ENCODE measurements around the gene MINK1. TPM values are rescaled to one million over a fixed set of nuclear protein-coding genes. Genes with fewer than 3 reads are reported as not detected.
"Not testable (repeated sequence)": the region's sequence is repeated elsewhere in the genome, so short reads cannot be mapped to it uniquely, and the experiment has no call there.

MINK1 gene
- total and polyA plus RNA-seq, 10 of the 15 experiments (the other 5 are each of a cell fraction or from before 2014, with no cell fraction given): 0.08 to 55.6 (median 15.0) TPM

DNA sequence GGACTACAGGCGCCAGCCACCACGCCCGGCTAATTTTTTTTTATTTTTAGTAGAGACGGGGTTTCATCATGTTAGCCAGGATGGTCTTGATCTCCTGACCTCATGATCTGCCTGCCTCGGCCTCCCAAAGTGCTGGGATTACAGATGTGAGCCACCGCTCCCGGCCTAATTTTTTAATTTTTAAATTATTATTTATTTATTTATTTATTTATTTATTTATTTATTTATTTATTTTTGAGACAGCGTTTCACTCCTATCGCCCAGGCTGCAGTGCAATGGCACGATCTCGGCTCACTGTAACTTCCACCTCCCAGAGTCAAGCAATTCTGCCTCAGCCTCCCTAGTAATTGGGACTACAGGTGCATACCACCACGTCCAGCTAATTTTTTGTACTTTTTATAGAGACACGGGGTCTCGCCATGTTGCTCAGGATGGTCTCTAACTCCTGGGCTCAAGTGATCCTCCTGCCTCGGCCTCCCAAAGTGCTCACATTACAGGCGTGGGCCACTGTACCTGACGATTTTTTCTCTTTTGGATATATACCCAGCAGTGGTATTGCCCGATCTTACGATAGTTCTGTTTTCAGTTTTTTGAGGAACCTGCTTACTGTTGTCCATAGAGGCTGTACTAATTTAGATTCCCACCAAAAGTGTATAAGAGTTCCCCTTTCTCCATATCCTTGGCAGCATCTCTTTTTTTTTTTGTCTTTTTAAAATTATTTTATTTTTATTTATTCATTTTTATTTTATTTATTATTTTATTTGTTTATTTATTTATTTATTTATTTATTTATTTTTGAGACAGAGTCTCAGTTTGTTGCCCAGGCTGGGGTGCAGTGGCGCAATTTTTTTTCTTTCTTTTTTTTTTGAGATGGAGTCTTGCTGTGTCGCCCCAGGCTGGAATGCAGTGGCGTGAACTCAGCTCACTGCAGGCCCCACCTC lies 36.2 kb downstream of the MINK1 start:
- in situ Hi-C loops (cut with MboI); BruUV-seq (replicated peaks); H3K4me3 ChIP-seq; H3K4me2 ChIP-seq (ENCODE audit: control insufficient read depth, insufficient read depth); H3K27ac ChIP-seq (ENCODE audit: control insufficient read depth, insufficient read depth); H3K36me3 ChIP-seq (ENCODE audit: control insufficient read depth in 2 of 2, insufficient read depth in 2 of 2, low read length in 1 of 2); DNase-seq (ENCODE audit: low read depth, low spot score); FAIRE-seq; H4K20me1 ChIP-seq (ENCODE audit: control insufficient read depth, insufficient read depth); POLR2A ChIA-PET; H3K79me2 ChIP-seq (ENCODE audit: control insufficient read depth, insufficient read depth, low read length); H3K27me3 ChIP-seq (replicated peaks in 1 of 2; ENCODE audit: control insufficient read depth in 2 of 2, insufficient read depth in 2 of 2, low read length in 1 of 2); intact Hi-C loops (cut with micrococcal nuclease; ENCODE audit: unreplicated experiment); H3K9me3 ChIP-seq (replicated peaks; ENCODE audit: control insufficient read depth, insufficient read depth, low read length); RAD21 ChIA-PET (ENCODE audit: unreplicated experiment); H2AFZ ChIP-seq (ENCODE audit: control insufficient read depth, low read depth, low read length); H3K4me1 ChIP-seq (ENCODE audit: control insufficient read depth, insufficient read depth, low read length); ATAC-seq; H3K9ac ChIP-seq (ENCODE audit: control insufficient read depth, insufficient read depth, low read length): not testable (repeated sequence)
- SMC1A ChIA-PET (ENCODE audit: uncharacterized antibody, unreplicated experiment): interaction anchor here (0.6 kb wide), 1 partner anchor 11 kb away, joined by 3 read pairs; no protein-coding TSS in a partner anchor
- WGBS (ENCODE audit: insufficient coverage, insufficient replicate concordance, low lambda C conversion rate, missing lambda C conversion rate): 97% methylated on average over 21 of the region's 22 CpGs
- CTCF ChIA-PET: interaction anchor here (0.6 kb wide), 1 partner anchor 9 kb away, joined by 4 read pairs; no protein-coding TSS in a partner anchor

DNA sequence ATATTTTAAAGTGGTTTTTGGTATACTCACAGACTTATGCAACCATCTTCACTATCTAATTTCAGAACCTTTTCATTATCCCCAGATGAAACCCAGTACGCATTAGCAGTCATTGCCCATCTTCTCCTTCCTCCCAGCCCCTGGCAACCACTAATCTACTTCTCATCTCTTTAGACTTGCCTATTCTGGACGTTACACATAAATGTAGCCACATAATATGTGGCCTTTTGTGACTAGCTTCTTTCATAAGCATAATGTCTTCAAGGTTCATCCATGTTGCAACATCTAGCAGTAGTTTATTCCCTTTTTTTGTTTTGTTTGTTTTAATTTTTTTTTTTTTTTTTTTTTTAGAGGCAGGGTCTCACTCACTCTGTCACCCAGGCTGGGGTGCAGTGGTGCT lies 37.7 kb downstream of the MINK1 start:
- no peak overlapping the region for H3K4me2 ChIP-seq (ENCODE audit: control insufficient read depth, insufficient read depth)
- 0 out of 4 replicates have a peak, but pooled peaks cover 0 to 3% of the 10 kb centered on the region in 2 experiments for H3K36me3 ChIP-seq (ENCODE audit: control insufficient read depth in 2 of 2, insufficient read depth in 2 of 2, low read length in 1 of 2)
- no peaks in the 10 kb centered on the region for H3K27me3 ChIP-seq (replicated peaks in 1 of 2; ENCODE audit: control insufficient read depth in 2 of 2, insufficient read depth in 2 of 2, low read length in 1 of 2)
- no peak overlapping the region for H3K4me3 ChIP-seq
- no peak overlapping the region for H2AFZ ChIP-seq (ENCODE audit: control insufficient read depth, low read depth, low read length)
- CTCF ChIA-PET: no interaction called here
- DNase-seq (ENCODE audit: low read depth, low spot score): no peak
- TF ChIP-seq SP1 (IDR thresholded peaks at IDR 0.05; ENCODE audit: low read depth, low read length) (no peak), RBBP5 (conservative IDR thresholded peaks at IDR 0.05) (no peak), DPF2 (IDR thresholded peaks at IDR 0.05) (no peak), ETV6 (conservative IDR thresholded peaks at IDR 0.05 in 1 of 2, IDR thresholded peaks at IDR 0.05 in 1 of 2; ENCODE audit: borderline replicate concordance in 1 of 2, low read depth in 1 of 2) (no peak), SIN3A (IDR thresholded peaks at IDR 0.05; ENCODE audit: low read depth, low read length) (no peak)
- TF ChIP-seq, protein P1, sequence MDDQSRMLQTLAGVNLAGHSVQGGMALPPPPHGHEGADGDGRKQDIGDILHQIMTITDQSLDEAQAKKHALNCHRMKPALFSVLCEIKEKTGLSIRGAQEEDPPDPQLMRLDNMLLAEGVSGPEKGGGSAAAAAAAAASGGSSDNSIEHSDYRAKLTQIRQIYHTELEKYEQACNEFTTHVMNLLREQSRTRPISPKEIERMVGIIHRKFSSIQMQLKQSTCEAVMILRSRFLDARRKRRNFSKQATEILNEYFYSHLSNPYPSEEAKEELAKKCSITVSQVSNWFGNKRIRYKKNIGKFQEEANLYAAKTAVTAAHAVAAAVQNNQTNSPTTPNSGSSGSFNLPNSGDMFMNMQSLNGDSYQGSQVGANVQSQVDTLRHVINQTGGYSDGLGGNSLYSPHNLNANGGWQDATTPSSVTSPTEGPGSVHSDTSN (IDR thresholded peaks at IDR 0.05; ENCODE audit: insufficient replicate concordance, low read depth, low read length): no peak
- TF ChIP-seq, protein P2, sequence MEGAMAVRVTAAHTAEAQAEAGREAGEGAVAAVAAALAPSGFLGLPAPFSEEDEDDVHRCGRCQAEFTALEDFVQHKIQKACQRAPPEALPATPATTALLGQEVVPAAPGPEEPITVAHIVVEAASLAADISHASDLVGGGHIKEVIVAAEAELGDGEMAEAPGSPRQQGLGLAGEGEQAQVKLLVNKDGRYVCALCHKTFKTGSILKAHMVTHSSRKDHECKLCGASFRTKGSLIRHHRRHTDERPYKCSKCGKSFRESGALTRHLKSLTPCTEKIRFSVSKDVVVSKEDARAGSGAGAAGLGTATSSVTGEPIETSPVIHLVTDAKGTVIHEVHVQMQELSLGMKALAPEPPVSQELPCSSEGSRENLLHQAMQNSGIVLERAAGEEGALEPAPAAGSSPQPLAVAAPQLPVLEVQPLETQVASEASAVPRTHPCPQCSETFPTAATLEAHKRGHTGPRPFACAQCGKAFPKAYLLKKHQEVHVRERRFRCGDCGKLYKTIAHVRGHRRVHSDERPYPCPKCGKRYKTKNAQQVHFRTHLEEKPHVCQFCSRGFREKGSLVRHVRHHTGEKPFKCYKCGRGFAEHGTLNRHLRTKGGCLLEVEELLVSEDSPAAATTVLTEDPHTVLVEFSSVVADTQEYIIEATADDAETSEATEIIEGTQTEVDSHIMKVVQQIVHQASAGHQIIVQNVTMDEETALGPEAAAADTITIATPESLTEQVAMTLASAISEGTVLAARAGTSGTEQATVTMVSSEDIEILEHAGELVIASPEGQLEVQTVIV (IDR thresholded peaks at IDR 0.05; ENCODE audit: borderline replicate concordance, partially characterized antibody): no peak
- BruUV-seq (replicated peaks): no TSS peak
- ATAC-seq: no peak
- intact Hi-C loops (cut with micrococcal nuclease; ENCODE audit: unreplicated experiment): no loop called here
- RAD21 ChIA-PET (ENCODE audit: unreplicated experiment): interaction anchor here (1.0 kb wide), 1 partner anchor 304 kb away, joined by 3 read pairs; no protein-coding TSS in a partner anchor
- H3K4me1 ChIP-seq (ENCODE audit: control insufficient read depth, insufficient read depth, low read length): no peaks in the 10 kb centered on the region
- SMC1A ChIA-PET (ENCODE audit: uncharacterized antibody, unreplicated experiment): no interaction called here
- no peaks in the 10 kb centered on the region for H4K20me1 ChIP-seq (ENCODE audit: control insufficient read depth, insufficient read depth)
- 67% methylated on average over 2 of the region's 2 CpGs for WGBS (ENCODE audit: insufficient coverage, insufficient replicate concordance, low lambda C conversion rate, missing lambda C conversion rate)
- POLR2A ChIA-PET: interaction anchor here (0.7 kb wide), 1 partner anchor 84 kb away, joined by 4 read pairs; no protein-coding TSS in a partner anchor
- no peaks in the 10 kb centered on the region for H3K9me3 ChIP-seq (replicated peaks; ENCODE audit: control insufficient read depth, insufficient read depth, low read length)
- no peak overlapping the region for H3K27ac ChIP-seq (ENCODE audit: control insufficient read depth, insufficient read depth)
- no peak for FAIRE-seq
- no peak overlapping the region for H3K9ac ChIP-seq (ENCODE audit: control insufficient read depth, insufficient read depth, low read length)
- H3K79me2 ChIP-seq (ENCODE audit: control insufficient read depth, insufficient read depth, low read length): no peaks in the 10 kb centered on the region
- in situ Hi-C loops (cut with MboI): no loop called here
